Right atrium auricular region (tissue), 2 donors: ENCODE data around the gene AMOTL2. TPM values are rescaled to one million over a fixed set of nuclear protein-coding genes. Genes with fewer than 3 reads are reported as not detected.

Experiments used
- DNase-seq: peaks from one replicate; pipeline ENCODE4 v3.0.0-alpha.2; 2019; ENCODE audit warnings: low spot score
- H3K27ac ChIP-seq, 2 donors: fragments of 200-600 bp; sonication (generic); 1 replicate in 1 of 2; 2 replicates in 1 of 2; pipeline ENCODE4 v1.5.1; 2016 to 2019
- H3K27me3 ChIP-seq, 2 donors: fragments of 200-600 bp; sonication (generic); one replicate each; pipeline versions ENCODE4 v1.5.1 to v1.6.0; 2017 to 2019
- H3K36me3 ChIP-seq: fragments of 200-600 bp; sonication (generic); one replicate; pipeline ENCODE4 v1.5.1; 2016
- H3K4me1 ChIP-seq, 2 donors: fragments of 200-600 bp; sonication (generic); one replicate each; pipeline versions ENCODE4 v1.5.1 to v1.6.0; 2017 to 2019
- H3K4me3 ChIP-seq, 2 donors: fragments of 200-600 bp; sonication (generic); 1 replicate in 1 of 2; 2 replicates in 1 of 2; pipeline ENCODE4 v1.5.1; 2017 to 2019; ENCODE audit warnings: mild to moderate bottlenecking in 1 of 2, moderate library complexity in 1 of 2
- H3K9me3 ChIP-seq, 2 donors: fragments of 200-600 bp; sonication (generic); one replicate each; pipeline ENCODE4 v1.5.1; 2019
- total RNA-seq, 2 donors: library from RNA; depleted of rRNA; stranded (reverse); fragments of >200 nt; gene quantifications; one replicate each; pipeline ENCODE4 v1.1.0, GENCODE V29; 2016
- TF ChIP-seq, protein P1 (sequence below), 2 donors: fragments of 200-600 bp; sonication (generic); IDR thresholded peaks; one replicate each; pipeline ENCODE4 v1.5.1; 2019; ENCODE audit warnings: antibody characterized with exemption in 2 of 2

Gene AMOTL2
- total RNA-seq, 2 donors from 2014 or later: 62.3 to 119 TPM

DNA sequence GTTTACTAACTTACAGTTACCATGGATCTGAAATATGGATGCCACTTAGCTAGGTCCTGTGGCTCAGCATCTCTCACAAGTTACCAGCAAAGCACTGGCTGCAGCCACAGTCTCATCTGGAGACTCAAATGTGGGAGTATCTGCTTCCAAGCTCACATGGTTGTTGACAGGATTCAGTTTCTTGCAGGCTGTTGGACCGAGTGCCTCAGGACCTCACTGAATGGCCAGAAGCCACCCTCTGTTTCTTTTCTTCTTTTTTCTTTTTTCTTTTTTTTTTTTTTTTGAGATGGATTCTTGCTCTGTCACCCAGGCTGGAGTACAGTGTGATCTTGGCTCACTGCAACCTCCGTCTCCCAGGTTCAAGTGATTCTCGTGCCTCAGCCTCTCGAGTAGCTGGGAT, 20.1 kb upstream of the AMOTL2 start:
- no peaks in the 10 kb centered on the region for H3K9me3 ChIP-seq
- no peak for DNase-seq
- peaks cover 0 to 41% of the 10 kb centered on the region in 2 donors for H3K4me1 ChIP-seq
- no peak overlapping the region for H3K4me3 ChIP-seq
- TF ChIP-seq, protein P1, sequence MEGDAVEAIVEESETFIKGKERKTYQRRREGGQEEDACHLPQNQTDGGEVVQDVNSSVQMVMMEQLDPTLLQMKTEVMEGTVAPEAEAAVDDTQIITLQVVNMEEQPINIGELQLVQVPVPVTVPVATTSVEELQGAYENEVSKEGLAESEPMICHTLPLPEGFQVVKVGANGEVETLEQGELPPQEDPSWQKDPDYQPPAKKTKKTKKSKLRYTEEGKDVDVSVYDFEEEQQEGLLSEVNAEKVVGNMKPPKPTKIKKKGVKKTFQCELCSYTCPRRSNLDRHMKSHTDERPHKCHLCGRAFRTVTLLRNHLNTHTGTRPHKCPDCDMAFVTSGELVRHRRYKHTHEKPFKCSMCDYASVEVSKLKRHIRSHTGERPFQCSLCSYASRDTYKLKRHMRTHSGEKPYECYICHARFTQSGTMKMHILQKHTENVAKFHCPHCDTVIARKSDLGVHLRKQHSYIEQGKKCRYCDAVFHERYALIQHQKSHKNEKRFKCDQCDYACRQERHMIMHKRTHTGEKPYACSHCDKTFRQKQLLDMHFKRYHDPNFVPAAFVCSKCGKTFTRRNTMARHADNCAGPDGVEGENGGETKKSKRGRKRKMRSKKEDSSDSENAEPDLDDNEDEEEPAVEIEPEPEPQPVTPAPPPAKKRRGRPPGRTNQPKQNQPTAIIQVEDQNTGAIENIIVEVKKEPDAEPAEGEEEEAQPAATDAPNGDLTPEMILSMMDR (IDR thresholded peaks at IDR 0.05): no peak
- no peaks in the 10 kb centered on the region for H3K27me3 ChIP-seq
- H3K27ac ChIP-seq: peak overlapping the region in 1 of 2 donors; percentile 64
- H3K36me3 ChIP-seq: no peaks in the 10 kb centered on the region

- TF ChIP-seq, protein P1 (IDR thresholded peaks at IDR 0.05): no peak
- Histone ChIP-seq H3K4me3 (no peak overlapping the region), H3K9me3 (no peaks in the 10 kb centered on the region), H3K4me1 (peaks cover 0 to 41% of the 10 kb centered on the region in 2 donors), H3K36me3 (no peaks in the 10 kb centered on the region), H3K27me3 (no peaks in the 10 kb centered on the region), H3K27ac (peak overlapping the region; percentile 47 to 64)
- no peak for DNase-seq
These were observed 18.8 kb upstream of the AMOTL2 start for GRCh38 chr3:134393074-134393473.

DNA sequence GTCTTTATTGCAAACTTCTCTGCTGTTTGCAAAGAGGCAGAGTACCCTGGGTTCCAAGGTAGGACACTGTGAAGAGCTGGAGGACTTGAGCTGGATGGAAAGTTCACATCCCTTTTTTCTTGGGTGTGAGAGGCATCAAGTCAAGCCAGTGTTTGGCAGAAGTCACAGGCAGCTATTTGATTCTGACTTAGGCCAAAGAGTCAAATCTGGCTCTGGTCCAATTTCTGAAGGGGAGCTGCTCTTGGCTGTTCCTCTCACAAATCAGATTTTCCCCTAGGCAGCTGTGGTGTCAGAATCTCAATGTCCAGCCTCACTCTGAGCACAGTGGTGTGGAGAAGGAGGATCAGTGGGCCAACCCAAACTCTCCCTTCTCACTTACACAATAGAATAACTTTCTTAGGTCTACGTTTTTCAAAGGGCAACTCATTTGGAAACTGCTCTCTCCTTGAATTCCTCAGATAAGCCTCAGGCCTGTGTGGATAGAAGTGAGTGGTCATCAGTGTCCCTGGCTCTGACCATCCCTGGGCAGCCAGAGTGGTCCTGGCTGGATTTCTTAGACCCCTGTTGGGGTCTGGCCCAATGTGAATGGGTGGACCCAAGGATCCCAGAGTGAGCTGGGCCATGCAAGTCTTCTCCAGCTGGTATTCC, 18.2 kb upstream of the AMOTL2 start:
- TF ChIP-seq, protein P1 (IDR thresholded peaks at IDR 0.05): no peak
- Histone ChIP-seq H3K27ac (peak overlapping the region; percentile 47 to 64), H3K27me3 (no peaks in the 10 kb centered on the region), H3K36me3 (no peaks in the 10 kb centered on the region), H3K4me1 (peaks cover 0 to 41% of the 10 kb centered on the region in 2 donors), H3K9me3 (no peaks in the 10 kb centered on the region), H3K4me3 (no peak overlapping the region)
- peak; percentile 88 for DNase-seq

- no peak overlapping the region for H3K4me3 ChIP-seq
- H3K36me3 ChIP-seq: no peaks in the 10 kb centered on the region
- TF ChIP-seq, protein P1 (IDR thresholded peaks at IDR 0.05): no peak
- no peak overlapping the region for H3K27ac ChIP-seq
- DNase-seq: no peak
- peaks cover 0 to 24% of the 10 kb centered on the region in 2 donors for H3K4me1 ChIP-seq
- no peaks in the 10 kb centered on the region for H3K9me3 ChIP-seq
- H3K27me3 ChIP-seq: no peaks in the 10 kb centered on the region
These were observed 15.6 kb upstream of the AMOTL2 start for GRCh38 chr3:134389865-134390264.

GRCh38 chr3:134388788-134389485, 14.7 kb upstream of the AMOTL2 start:
- Histone ChIP-seq H3K4me1 (peaks cover 0 to 22% of the 10 kb centered on the region in 2 donors), H3K9me3 (no peaks in the 10 kb centered on the region), H3K36me3 (no peaks in the 10 kb centered on the region), H3K27me3 (no peaks in the 10 kb centered on the region), H3K4me3 (no peak overlapping the region), H3K27ac (no peak overlapping the region)
- DNase-seq: no peak
- TF ChIP-seq, protein P1 (IDR thresholded peaks at IDR 0.05): no peak
